SK-N-SH treated with all-trans-retinoic acid at 6 μM for 48 hours (cell line): Measurements from ENCODE around the gene CHD1.

Experiments used
- CREB5 ChIP-seq: fragments of 250-450 bp; sonication (Bioruptor Pico); IDR thresholded peaks from 2 replicates; pipeline ENCODE4 v1.5.1; 2020; ENCODE audit warnings: low read depth, mild to moderate bottlenecking, moderate library complexity
- OSR1 ChIP-seq: fragments of 250-450 bp; sonication (Bioruptor Pico); IDR thresholded peaks from 2 replicates; pipeline ENCODE4 v1.8.0; 2022; ENCODE audit warnings: moderate library complexity, mild to moderate bottlenecking, inconsistent platforms
- RARB ChIP-seq: fragments of 250-450 bp; sonication (Bioruptor Pico); IDR thresholded peaks from 2 replicates; pipeline ENCODE4 v1.8.0; 2021; ENCODE audit warnings: mild to moderate bottlenecking, moderate library complexity
- SNAI2 ChIP-seq: fragments of 250-450 bp; sonication (Bioruptor Pico); IDR thresholded peaks from 2 replicates; pipeline ENCODE4 v1.5.0; 2020; ENCODE audit warnings: mild to moderate bottlenecking, moderate library complexity
- ZFP30 ChIP-seq: fragments of 450-650 bp; formaldehyde crosslinking; IDR thresholded peaks from 2 replicates; pipeline ENCODE4 v1.5.0; 2022; ENCODE audit warnings: mild to moderate bottlenecking, moderate library complexity

GRCh38 chr5:98880598-98880997, 48.2 kb downstream of the CHD1 start:
- TF ChIP-seq ZFP30 (CRISPR knock-in tag) (no peak), CREB5 (no peak), RARB (CRISPR knock-in tag) (no peak), OSR1 (no peak), SNAI2 (CRISPR knock-in tag) (no peak)
